Hematopoietic multipotent progenitor cell treated with erythropoietin and hydrocortisone succinate and interleukin-3 and kit ligand, for 6 days (in vitro differentiated cells): ENCODE data around the gene ZDHHC24.
A peak's percentile ranks its signal among the peaks of the same experiment; 100 is the strongest.
"Not testable (repeated sequence)": the region's sequence is repeated elsewhere in the genome, so short reads cannot be mapped to it uniquely, and the experiment has no call there.

Source experiments
- DNase-seq: peaks from one replicate; pipeline ENCODE4 v3.0.0-alpha.2; 2015

ZDHHC24 gene, protein sequence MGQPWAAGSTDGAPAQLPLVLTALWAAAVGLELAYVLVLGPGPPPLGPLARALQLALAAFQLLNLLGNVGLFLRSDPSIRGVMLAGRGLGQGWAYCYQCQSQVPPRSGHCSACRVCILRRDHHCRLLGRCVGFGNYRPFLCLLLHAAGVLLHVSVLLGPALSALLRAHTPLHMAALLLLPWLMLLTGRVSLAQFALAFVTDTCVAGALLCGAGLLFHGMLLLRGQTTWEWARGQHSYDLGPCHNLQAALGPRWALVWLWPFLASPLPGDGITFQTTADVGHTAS

DNA sequence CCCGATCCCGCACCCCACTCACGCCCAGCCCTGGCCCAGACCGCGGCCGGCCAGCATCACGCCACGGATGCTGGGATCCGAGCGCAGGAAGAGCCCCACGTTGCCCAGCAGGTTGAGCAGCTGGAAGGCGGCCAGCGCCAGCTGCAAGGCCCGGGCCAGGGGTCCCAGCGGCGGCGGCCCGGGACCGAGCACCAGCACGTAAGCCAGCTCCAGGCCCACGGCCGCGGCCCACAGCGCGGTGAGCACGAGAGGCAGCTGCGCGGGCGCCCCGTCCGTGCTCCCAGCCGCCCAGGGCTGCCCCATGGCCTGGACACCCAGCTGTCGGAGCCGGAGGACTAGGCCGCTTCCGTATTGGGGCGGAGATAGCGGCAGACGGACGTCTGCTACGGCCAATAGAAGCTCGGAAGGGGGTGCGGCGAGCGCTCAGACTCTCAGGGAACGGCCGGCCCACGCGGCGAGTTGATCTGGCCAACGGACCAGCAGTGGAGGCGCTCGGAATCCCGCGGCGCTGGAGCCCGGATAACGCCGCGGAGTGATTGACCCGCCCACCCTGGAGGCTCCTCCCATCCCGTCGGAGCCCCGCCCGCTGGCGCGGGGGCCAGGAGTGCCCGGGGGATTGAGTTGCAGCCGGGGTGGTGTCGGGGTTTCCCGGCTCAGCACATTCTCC lies at the start of gene ZDHHC24:
ZDHHC24 (minus strand) TSS at position 348 of the 667 bp plus-strand sequence; CDS start at position 303, 45 bp downstream.
- DNase-seq, result peak; percentile 98

DNA sequence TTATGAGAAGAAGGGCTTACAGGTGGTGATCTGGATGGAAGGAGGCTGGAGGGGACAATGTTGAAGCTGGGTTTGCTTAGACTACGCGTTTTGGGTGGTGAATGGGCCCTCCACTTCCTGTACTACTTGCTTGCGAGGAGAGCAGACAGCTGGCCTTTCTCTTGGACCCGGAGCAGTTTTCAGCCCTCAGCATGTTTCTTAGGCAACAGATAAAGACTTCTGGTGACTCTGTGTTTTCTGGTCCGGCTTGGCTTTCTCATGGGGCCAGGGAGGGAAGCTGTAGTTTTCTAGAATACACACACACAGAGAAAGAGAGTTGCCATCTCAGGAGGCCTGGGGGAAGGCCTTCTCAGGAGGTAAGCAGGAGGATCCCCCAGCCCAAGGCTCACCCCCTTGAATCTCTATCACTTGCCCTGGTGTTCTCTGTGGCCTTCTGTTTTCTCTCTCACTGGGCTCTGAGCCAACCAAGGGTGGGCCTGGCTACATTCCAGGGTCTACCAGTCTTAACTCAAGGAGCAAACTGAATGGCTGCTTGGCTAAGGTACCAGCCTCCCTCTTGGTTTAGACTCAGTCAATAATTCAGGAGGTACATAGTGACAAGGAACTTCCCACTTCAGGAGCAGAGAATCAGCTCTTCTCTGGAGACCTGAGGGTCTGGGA lies 49.5 kb upstream of the ZDHHC24 start:
- DNase-seq, result peak; percentile 84

DNA sequence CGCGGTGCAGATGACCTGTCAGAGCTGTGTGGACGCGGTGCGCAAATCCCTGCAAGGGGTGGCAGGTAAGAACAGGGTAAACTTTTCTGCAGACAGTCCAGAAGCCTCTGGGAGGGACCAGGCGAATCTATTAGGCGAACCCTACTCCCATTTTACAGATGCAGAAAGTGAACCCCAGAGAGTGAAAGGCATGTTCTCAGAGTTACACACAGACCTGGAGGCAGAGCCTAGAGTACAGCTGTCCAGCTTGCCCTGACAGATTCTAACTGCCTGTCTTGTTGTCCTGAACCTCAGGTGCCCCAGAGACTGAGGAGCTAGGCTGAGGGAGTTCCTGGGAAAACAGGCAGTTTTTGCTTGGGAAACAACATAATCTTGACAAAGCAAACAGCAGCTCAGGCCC lies 47.8 kb upstream of the ZDHHC24 start:
- no peak for DNase-seq

DNA sequence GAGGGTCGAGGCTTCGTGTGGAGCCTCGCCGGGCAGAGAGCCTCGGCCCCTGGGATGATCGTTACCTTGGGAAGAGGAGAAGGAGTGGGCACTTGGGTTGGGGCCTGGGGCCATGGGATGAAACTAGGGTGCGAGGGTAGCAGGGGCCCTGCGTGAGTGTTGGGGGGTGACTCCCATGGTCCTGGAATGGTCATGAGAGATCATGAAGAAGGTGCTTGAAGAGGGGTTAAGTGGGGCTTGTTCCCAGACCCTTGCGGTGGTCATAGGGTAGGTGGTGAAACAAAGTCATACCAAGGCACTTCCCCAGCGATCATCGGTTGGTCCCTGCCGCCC lies 47.4 kb upstream of the ZDHHC24 start:
- DNase-seq, result no peak

DNA sequence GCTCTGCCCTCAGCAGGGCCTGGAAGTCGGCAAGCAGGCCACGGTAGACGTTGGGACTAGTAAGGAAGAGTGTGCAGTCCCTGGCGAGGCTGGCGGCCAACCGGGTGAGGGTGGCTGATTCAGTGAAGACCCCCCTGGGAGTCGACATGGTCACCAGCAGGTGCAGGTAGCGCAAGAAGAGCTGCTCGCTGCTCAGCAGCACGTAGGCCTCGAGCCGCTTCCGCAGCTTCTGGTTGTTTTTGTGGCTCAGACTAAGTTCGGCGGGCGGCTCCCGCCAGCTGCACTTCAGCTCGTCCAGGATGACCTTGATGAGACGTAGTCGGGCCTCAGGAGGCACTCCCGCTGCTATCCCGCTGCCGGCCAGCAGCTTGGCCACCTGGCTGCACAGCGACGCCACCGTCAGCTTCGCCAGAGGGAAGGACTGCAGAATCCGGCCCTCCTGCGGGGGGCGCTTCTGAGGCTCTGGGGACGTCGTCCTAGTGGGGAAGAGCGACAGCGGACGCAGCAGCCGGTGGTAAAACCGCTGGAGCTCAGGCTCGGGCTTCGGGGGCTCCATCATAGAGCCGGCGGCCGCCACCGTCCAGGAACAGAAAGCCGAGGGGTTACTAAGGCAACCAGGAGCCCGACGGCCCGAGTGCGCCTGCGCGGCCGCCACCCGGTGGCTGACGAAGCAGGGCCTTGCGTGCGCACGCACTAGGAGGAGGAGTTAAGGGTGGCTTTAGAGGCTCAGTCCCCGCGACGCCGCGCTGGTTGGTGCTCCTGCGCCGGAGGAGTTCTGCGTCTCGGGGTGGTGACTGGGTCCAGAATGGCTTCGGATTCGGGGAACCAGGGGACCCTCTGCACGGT lies 46.8 kb upstream of the ZDHHC24 start, which contains the start of the genes CCDC87 and CCS:
CCDC87 (minus strand) TSS at position 607 of the 846 bp plus-strand sequence; CDS start at position 559, 48 bp downstream.
CCS (plus strand) TSS at position 729 of the 846 bp plus-strand sequence; CDS start at position 806, 77 bp downstream.
- peak; percentile 98 for DNase-seq

DNA sequence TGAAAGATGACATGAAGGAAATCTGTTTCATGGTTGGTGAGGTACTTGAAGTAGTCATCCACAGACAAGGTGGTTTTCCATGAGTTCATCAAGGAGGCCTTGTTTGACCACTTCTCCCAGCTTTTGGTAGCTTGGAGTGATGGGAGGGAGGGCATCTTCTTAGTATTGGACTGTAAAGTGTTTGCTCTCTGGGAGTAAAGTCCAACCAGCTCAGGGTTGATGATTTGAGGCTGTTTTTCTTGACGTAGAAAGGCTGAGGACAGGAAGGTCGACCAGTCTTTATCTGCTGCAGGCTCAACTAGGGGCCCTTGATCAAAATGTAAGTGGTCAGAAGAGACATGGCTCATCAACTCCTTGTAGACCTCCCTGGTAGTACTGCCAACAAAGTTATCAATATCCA lies 45.3 kb upstream of the ZDHHC24 start:
- DNase-seq, result no peak

DNA sequence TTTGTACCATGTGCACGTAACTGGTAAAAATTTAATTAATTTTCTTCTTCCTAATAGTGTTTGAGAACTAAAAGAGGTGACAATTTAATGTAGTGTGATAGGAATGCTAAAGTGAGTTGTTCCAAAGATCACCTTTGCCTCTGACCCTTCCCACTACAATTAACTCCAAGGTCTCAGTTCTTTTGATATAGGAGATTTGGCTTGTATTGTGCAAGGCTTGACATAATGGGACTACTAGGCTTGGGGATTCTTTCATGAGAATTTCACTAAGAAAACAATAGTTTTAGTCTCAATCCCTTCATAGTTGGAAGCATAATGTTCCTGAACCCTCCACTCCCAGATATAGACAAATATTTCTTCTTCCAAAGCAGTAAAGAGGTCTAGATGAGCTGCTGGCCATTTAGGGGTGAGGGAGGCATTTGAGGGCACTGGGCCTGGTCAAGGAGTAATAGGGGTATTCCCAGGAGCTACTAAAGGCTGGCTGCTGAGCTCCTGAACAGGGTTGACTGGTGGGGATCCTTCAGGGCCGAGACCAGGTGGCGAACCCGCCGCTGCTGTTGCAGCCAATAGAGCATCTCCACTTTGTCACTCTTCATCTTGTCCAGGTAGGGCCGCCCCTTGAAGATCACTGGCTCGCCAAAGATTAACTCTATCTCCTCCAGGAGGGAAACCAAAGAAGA lies 44.3 kb upstream of the ZDHHC24 start:
- DNase-seq, result no peak

DNA sequence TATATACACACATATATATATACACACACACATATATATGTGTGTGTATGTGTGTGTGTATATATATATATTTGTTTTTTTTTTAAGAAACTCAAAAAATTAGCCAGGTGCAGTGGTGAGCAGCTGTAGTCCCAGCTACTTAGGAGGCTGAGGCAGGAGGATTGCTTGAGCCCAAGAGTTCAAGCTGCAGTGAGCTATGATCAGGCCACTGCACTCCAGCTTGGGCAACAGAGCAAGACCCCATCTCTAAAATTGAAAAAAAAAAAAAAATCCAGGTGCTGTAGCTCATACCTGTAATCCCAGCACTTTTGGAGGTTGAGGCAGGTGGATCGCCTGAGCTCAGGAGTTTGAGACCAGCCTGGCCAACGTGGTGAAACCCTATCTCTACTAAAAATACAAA lies 43.5 kb upstream of the ZDHHC24 start:
- DNase-seq, result not testable (repeated sequence)

DNA sequence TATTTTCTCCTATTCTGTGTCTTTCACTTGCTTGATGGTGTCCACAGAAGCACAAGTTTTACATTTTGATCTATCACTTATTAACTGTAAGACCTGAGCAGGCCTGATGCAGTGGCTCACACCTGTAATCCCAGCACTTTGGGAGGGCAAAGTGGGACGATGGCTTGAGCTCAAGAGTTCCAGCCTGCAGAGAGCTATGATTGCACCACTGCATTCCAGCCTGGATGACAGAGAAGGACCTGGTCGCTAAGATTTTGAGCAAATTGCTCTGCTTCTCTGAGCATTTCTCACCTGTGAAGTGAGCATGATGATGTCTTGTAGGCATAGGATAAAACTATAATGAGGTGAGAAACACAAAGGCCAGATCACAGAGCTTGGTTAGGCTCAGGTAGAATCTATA lies 40.3 kb upstream of the ZDHHC24 start:
- no peak for DNase-seq

DNA sequence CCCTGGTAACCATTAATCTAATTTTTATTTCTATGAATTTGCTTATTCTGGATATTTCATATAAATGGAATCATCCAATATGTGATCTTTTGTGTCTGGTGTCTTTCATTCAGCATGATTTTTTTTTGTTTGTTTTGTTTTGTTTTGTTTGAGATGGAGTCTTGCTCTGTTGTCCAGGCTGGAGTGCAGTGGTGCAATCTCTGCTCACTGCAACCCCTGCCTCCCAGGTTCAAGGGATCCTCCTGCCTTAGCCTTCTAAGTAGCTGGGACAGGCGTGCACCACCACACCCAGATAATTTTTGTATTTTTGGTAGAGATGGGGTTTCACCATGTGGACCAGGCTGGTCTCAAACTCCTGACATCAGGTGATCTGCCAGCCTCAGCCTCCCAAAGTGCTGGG lies 39.6 kb upstream of the ZDHHC24 start:
- DNase-seq, result not testable (repeated sequence)

DNA sequence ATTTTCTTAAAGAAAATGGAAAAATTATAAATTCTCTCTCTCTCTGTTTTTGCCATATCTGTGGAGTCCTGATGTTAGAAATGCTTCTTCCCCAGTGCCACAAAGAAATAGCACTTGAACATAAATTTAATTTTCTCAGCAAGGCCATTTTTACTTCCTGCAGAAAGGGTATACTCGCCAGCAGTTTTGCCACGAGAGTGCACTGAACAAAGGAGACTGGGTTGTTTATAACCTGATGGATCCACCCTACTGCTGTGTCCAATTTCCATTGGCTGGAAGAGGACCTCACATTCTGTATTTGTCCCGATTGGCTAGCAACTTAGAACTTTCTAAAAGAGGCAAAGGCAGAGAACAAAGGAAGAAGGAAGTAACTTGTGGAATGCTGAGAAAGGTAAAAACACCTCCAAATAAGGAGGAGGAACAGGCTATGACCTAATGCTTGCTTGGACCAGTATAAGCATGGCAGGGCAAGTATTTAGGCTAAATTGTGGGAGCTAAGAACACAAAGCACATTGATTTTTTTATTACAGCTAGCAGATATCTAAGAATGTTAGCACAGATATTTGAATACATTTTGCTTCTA lies 36.8 kb upstream of the ZDHHC24 start:
- not testable (repeated sequence) for DNase-seq

DNA sequence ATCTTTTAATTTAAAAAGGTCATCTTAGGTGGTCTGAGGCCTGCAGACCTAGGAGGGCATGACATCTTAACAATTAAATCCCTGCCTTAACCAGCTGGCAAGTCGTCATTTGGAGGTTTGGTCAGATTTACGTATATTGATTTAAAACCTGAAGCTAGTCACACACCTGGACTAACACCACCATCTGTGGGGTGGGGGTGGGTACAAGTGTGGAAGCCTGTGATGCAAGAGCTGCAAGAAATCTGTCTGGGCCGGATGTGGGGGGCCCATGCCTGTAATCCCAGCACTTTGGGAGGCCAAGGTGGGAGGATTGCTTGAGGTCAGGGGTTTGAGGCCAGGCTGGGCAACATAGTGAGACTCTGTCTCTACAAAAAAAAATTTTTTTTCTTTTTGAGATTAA lies 35.4 kb upstream of the ZDHHC24 start:
- no peak for DNase-seq

DNA sequence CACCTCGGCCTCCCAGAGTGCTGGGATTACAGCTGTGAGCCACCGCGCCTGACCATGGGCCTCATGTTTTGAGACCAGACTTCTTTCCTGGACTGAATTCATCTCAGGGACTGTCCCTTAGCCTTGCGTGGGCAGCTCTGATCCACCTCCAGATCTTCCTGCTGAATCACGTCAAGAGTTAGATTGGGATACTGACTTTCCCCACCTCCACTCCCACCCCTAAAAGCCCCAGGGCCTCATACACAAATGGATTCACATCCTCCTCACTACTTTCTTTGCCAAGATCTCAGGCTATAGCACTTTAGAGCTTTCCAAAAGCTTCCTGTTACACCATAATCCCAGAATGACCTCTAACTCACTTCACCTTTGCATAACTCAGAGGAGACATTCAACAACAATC lies 35.0 kb upstream of the ZDHHC24 start:
- DNase-seq, result no peak

DNA sequence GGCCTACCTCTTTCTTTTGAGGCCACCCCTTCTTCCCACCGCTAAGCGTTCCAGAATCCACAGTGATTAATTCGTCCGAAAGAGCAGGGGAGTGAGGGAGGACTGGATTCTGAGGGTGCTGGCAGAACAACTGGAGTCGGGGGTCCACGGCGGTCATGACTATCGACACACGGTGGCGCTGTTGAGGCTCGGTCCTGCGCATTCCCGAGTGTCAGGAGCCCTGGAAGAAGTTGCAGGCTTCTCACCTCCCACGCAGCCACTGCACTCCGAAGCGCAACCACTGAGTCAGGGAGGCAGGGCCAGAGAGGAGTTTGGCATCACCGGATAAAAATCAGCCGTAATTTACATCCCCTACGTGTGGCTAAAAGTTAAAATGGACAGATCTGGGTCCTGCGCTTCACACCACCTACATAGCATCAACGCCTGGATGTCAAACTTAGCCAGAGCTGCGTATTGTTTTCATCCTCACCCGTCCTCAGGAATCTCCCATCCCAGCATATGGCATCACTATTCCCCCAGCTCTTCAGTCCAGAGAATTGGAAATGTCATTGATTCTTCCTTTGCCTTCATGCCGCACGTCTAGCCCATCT lies 33.3 kb upstream of the ZDHHC24 start:
- DNase-seq, result peak; percentile 82

DNA sequence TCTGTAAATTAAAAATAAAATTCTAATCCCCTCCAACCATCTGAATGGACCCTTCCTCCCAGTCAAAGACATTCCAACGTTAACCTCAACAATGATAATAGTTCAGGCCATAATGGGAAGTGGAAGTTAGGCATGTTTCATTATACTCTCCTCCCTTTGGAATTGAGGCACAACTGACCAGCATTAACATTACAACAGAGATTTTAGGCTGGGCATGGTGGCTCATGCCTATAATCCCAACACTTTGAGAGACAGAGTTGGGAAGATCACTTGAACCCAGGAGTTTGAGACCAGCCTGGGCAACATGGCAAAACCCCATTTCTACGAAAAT lies 25.0 kb upstream of the ZDHHC24 start:
- no peak for DNase-seq

DNA sequence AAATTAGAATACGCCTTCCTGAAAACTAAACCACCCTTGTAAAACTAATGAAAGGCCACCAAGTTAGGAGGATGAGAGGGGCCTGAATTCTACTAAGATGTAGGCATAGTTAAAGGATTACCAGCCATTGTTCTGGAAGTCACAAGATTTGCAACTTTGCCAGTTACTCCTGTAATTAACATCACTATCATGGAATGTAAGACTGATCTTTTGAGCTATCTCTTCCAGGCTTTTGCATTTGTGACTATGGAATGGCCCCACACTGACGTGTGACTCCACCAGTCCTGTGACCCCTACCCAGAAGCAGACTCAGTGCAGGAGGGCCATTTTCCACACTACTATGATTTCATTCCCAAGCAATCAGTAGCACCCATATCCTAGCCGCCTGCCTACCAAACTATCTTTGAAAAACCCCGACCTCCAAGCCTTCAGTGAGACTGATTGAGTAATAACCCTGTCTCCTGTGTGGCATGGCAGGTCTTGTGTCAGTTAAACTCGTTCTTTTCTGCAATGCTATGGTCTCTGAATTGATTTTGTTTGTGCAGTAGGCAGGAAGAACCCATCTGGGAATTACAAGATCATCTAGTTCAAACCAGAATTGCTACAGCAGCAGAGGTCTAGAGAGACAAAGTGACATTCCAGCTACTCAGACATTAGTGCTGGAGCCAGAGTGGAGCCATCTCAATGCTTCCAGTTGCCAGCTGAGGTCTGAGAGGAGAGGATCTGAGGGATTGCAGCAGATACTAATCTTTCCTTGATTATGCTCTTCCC lies 24.4 kb upstream of the ZDHHC24 start:
- no peak for DNase-seq

DNA sequence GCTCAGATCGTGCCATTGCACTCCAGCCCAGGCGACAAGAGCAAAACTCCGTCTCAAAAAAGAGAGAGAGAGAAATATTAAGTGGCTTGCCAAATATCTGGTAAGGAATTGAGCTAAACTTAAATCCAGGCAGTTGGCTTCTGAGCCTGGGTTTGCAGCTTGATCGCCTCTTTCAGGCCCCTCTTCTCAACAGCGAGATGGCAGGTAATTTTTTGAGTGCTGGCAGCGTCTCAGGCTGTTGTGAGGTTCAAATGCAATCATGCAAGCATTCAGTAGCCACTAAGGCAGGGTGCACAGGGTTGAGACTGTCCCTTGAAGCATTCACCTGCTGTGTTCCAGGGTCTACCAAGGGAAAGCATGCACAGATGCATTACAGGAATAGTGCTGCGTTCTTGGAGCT lies 23.2 kb upstream of the ZDHHC24 start:
- no peak for DNase-seq

DNA sequence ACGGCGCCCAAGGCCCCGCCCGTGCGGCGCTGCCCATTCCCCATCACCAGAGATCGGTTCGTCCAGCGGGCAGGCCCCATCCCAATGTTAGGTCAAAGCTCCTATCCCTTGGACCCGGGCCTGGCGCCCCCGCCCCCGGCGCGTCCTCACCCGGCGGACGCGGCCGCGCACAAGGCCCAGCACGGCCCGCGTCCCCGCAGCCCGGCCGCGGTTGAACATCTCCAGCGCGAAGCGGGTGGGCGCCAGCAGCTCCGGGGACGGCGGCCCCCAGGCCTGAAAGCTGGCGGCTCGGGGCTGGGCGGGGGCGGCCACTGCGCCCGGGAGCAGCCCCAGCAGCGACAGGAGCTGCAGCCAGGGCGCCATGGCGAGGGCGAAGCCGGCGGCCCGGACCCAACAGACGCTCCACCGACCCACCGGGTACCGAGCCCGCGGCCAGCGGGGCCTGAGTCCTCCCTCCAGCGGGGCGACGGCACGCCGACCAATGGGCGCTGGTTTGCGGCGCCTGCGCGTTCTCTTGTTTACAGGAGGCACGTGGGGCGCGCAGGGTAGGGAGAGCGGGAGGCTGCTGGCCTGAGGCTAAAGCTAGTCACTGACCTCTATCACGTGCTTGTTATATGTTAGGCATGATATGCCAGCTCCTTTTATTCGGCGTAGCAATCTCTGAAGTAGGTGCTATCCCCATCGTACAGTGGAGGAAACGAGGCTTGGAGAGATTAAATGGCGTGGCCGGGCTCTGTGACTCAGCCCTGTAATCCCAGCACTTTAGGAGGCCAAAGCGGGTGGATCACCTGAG lies 22.5 kb upstream of the ZDHHC24 start, which contains the start of gene CTSF:
CTSF (minus strand) TSS at position 483 of the 793 bp plus-strand sequence; CDS start at position 363, 120 bp downstream.
- peak; percentile 86 for DNase-seq

DNA sequence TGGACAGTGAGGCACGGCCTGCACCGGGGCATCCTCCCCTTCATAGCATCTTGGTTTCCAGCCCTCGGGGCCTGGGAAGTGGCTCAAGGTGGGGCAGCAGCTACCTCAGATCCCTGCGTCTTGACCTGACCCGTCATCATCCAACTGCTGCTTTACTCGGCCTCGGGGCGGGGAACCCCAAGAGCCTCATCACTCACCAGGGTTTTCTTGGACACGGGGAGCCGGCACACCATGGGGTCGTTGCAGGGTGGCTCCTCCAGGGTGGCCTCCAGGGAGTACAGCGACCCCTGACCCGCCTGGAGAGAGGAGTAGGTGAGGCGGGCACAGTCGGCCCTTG lies 21.9 kb upstream of the ZDHHC24 start:
- no peak for DNase-seq

DNA sequence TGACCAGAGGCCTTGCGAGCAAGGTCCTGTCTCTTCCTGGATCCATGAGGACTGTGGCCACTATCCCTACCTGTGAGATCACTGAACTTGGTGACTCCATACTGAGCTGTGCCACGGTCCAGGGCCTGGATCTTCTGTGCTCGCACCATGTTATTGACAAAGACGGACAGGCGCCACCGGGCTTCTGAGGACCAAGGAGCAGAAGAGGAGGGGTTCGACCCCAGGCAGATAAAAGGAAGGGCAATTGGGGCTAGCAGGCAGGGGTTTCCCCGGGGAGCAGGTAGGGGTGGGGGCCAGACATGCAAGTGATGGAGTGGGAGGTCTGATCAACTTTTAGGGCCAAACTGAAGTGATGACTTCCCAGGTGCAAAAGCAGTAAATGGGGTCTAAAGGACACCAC lies 20.4 kb upstream of the ZDHHC24 start:
- DNase-seq, result no peak
